NCI-H345 treated with DMSO at 0.1 percent for 48 hours (cell line): ENCODE results near the gene CRADD.
"Not testable (repeated sequence)": the region's sequence is repeated elsewhere in the genome, so short reads cannot be mapped to it uniquely, and the experiment has no call there.

Experiments
- DNase-seq: peaks from one replicate; lab custom pipeline; 2025; ENCODE audit not compliant: unreplicated experiment; lab: John Stamatoyannopoulos, UW

Gene CRADD

GRCh38 chr12:93924367-93924766 lies 247.2 kb downstream of the CRADD start:
- no peak for DNase-seq

DNA sequence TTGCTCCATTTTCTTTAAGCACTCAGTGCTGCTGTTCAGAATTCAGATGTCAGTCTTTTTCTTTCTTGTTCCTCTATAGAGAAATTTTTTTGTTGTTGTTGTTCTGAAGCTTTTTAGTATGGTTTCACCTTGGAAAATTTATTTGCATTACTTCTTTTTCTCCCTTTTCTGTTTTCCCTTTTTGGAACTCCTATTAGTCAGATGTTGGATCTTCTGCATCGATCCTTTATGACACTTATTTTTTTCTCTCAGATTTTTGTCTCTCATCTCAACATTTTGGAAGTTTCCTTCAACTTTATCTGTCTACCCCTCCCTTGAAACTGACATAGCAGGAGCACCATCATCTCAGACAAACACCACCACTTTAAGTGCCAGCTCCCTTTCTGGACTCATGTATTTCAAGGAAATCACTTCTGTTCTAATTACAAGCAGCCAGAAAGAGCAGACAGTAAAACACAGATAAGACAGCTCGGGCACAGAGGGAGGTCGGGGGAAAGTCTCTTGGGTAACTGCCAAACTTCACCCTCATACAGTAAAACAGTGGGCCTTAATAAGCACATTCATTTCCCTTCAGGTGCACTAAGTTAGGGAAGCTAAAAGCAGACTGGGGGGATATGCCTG lies 248.5 kb downstream of the CRADD start:
- no peak for DNase-seq

DNA sequence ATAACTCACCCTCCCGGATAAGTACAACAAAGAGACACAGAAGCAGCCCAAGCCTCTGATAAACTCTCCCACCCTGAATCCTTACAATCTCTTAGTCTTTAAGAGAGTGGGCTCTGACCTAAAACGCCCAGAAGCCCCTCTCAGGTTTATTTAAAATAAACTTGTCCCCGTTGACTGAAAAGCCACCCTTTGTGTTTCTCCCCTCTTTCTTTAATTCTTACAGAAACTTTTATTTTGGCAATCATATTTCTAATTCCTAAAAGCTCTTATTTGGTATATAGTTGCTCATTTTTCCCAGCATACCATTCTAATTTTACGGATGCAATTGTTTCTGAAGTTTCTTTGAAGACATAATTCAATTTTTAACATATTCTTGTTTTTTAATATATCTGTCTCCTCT lies 249.1 kb downstream of the CRADD start:
- no peak for DNase-seq

GRCh38 chr12:93929081-93929480 lies 251.9 kb downstream of the CRADD start:
- not testable (repeated sequence) for DNase-seq

DNA sequence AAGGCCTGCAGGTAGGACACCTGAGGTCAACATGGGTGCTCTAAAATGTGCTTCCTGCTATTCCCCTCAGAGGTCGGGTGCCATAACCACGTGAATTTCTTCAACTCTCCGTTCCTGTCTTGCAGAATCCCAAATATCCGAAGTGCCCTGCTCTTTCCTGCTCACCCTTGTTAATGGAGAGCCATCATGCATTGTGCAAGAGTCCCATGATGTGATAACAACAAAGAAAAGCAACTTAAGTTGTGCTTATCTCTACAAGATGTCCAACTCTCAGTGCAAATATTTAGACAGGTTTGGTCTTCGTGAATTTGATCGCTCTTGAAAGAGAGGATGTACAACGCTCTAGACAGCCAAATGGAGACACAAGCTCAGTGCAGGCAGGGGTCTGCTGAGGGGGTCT lies 260.6 kb downstream of the CRADD start:
- no peak for DNase-seq

- no peak for DNase-seq
These were observed 261.1 kb downstream of the CRADD start for GRCh38 chr12:93938317-93938716.

- DNase-seq = no peak
These were observed 261.8 kb downstream of the CRADD start for GRCh38 chr12:93938931-93939330.

DNA sequence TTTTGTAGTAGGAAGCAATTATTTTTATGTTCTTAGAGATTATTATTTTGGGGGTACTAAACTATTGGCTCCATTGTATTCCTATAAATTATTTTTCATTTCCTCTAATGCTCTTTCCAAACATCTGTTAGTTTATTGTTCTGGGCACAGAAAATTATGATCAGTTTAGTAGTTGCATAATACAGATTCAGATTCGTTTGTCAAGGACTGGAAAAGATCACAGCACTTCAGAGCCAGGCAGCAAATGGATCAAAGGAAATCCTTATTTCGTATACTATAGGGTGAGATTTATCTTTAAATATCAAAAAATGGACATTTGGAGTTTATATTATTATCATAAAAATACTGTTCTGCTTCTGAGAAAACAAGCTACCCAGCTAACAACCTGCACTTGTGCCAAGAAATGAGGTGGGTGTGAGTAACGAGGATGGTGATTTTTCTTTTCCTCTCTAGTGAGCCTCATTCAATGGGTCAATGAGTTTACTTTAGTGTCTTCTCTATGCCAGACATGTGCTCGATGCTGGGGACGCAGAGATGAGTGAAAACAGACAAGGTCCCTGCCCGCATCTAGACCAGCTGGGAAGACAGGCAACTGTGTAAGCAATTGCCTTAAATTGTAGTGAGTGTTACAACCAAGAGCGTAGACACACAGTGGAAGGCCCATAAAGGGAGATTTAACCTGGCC lies 262.6 kb downstream of the CRADD start:
- no peak for DNase-seq

- DNase-seq = no peak
These were observed 266.6 kb downstream of the CRADD start for GRCh38 chr12:93943780-93944179.

GRCh38 chr12:93944201-93944600 lies 267.0 kb downstream of the CRADD start:
- DNase-seq = no peak
